GM19324 (cell line): Measurements from ENCODE around the gene RAE1.
A peak's percentile ranks its signal among the peaks of the same experiment; 100 is the strongest.

Experiments
- ATAC-seq: cut with Tn5 transposase; IDR thresholded peaks from one replicate; pipeline ENCODE4 v1.9.1; 2021; ENCODE audit warnings: mild to moderate bottlenecking, moderate library complexity; ENCODE audit not compliant: unreplicated experiment, low FRiP score

The RAE1 gene, protein sequence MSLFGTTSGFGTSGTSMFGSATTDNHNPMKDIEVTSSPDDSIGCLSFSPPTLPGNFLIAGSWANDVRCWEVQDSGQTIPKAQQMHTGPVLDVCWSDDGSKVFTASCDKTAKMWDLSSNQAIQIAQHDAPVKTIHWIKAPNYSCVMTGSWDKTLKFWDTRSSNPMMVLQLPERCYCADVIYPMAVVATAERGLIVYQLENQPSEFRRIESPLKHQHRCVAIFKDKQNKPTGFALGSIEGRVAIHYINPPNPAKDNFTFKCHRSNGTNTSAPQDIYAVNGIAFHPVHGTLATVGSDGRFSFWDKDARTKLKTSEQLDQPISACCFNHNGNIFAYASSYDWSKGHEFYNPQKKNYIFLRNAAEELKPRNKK

DNA sequence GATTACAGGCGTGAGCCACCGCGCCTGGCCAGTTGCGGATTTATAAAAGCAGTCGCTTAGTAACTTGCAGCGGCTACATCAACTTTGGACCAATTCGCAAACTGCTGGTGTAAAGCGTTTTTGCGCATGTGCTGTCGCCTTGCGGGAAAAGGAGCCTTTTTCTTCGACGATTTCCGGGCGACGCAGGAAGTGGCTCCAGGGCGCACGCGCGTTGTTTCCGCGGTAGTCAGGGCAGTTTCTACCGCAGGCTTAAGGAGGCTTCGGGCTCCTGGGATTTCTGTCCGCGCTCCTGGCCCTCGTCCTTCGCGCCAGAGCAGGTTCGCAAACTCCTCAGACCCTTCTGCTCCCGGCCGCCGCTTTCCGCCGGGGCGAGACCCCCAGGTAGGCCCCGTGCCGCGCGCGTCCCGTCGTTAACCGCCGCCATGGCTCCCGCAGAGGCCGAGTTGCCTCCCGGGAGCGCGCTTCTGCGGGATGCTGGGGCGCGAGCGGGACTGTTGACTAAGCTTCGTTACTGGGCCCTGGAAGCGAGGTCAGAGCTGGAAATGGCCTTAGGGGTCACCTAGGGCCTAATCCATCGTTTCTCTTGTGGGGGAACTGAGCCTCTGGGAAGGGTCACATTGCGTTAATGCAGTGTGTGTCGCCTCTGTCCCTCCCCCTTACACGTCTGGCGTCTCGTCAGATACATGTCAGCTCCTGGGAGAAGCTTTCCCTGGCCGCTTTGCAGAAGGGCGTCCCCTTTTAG, at the start of gene RAE1:
Gene RAE1 (plus strand): TSS at position 214 of the 742 bp plus-strand sequence. CDS start 2,784 bp downstream, outside the sequence.
- peak; percentile 80 for ATAC-seq

DNA sequence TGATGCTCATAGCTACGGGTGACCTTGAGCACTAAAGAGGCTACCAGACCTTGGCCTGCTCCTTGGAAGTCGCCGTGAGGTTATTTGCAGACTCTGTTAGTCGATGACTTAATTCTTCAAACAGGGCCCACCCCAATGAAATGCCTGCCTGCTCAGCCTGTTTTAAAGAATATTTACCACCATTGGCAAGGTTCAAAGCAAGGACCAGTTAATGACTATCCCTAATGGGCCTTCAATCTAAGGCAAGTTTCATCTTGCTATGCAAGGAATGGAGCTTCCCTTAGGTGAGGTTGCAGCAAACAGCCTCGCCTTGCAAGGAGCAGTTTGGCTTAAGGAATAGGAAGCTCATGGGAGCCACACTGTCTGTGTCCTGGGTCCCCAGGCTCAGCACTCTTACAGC, 44.3 kb upstream of the RAE1 start:
- ATAC-seq: no peak

DNA sequence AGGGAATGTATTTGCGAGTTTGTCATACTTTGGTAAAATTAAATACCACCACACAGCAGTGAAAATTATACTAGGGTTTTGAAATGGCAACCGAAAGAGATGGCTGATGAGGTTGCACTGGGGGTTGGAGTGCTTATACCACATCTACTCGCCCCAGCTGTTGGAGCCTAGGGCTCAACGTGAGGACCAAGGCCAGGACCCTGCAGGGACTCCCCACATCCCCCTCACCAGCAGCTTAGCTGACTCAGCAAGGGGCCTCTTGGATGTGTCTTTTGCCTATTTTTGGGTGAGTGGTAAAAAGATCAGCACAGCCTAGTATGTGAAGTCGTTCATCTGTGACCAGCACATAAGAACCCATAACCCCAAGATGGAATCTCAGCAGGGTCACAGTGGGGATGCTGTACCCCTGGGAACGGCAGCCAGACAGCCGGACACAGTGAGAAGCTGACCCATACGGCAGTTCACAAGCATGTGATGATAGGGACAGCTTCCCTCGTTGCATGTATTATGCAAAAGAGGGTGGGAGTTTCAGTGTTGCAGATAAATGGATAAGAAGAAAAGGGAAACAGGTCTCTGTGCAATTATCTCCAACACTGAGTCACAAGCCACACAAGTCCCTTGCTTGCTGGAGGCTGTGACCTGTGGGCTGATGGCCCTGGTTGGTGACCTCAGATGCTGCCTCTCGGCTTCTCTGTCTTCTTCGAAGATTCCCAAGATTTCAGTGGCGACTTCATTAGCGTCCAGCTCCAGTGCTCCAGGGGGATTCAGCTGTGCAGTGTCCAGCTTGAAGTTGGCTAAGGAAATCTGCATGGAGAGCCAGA, 42.4 kb upstream of the RAE1 start:
- ATAC-seq: no peak

DNA sequence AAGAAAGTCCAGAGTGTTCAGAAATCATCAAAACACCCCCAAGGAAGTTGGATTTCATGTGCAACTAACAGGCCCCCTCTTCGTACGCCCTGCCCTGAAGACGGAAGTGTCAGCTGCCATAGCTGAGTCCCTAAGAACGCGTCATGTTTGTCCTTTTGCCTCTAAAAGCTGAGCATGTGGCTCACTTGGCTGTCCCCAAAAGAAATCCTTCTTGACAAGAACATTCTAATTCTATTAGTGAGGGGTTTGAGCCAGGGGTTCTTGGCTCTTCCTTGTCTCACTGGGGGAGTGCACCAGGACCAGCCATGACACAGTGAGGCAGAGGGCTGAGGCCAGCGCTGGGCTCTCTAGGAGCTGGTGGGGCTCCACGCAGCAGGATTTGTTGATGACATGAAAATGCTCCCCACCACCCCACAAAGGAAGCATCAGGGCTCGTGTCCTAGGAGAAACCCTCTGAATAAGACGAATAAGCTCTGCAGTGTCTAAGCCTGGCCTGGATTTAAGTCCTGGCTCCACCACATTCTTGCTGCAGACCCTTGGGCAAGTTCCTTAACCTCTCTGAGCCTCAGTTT, 41.4 kb upstream of the RAE1 start:
- no peak for ATAC-seq

DNA sequence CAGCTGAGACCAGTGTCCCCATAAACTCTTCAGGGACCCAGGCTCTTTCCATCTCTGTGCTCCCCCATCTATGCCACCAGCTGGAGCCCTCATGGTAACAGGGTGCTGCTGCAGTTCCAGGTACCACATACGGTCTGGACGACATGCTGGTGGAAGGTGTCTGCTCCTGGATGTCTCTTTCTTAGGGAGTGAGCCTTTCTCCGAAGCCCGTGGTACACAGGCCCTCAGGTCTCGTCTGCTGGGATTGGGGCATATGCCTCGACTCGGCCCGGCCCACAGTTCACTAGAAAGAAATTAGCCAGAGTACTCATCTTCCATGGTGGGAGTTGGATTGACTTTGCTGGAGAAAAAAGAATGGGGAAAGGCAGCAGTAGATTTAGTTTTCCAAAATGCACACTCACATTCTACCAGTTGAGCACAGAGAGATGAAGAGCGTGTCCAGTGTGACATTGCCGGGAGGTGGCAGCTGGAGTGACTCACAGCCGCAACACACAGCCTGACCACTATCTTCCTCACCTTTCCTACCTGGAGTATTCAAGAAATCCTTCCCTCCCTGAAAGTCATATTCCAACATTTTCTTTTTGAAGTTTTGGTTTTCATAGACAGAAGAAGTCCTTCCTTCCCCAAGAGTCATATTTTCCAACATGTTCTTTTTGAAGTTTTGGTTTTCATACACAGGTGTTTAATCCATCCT, 40.1 kb upstream of the RAE1 start:
- ATAC-seq: no peak

DNA sequence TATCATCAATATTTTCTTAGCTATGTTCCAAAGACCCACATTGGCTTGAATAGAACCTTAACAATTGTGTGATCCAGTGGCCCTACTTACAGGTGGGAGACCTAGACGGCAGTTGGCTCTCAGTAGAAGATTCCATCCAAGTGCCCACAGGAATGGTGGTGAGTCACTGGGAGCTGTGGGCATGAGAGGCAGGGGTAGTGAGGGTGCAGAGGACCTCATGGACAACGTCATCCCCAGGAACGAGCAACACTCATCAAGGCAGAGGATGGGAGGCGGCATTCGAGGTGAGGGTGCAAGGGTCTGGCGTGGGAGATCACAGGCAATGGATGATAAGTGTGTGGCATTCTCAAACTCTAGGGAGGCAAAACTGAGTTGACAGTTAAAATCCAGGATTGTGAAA, 38.9 kb upstream of the RAE1 start:
- ATAC-seq: no peak

DNA sequence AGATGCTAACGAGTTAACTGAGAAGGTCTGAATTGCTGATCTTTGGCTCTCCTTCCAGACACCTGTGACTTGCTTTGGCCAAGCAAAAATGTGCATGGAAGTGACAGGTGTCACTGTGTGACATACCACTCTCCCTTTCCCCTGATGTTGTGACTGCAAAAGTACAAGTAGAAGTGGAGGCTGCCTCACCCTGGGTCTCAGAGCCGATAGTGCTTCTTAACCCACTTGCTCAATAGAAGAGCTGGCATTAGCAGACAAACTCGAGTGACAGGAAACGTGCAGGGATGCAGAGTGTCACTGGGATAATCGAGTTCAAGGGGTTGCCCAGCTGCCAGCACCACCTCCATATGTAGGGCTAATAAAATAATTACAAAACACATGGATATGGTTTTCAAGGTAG, 37.8 kb upstream of the RAE1 start:
- no peak for ATAC-seq

DNA sequence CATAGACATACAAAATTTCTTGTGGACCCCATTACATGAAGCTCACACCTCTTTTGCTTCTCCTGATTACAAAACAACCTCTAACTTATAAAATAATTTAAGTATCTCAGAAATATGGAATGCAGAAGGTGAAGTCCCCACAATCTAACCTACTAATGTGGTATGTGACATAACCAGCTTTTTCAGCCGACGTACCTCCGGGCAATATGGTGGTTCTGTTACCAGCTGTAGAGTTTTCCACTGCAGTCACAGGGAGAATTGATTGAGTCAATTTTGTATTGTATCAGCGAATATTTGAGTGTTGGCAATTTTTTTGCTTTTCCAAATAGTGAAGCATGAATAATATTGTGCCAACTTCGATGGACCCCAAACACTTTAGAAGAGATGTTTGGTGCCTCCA, 37.1 kb upstream of the RAE1 start:
- no peak for ATAC-seq

DNA sequence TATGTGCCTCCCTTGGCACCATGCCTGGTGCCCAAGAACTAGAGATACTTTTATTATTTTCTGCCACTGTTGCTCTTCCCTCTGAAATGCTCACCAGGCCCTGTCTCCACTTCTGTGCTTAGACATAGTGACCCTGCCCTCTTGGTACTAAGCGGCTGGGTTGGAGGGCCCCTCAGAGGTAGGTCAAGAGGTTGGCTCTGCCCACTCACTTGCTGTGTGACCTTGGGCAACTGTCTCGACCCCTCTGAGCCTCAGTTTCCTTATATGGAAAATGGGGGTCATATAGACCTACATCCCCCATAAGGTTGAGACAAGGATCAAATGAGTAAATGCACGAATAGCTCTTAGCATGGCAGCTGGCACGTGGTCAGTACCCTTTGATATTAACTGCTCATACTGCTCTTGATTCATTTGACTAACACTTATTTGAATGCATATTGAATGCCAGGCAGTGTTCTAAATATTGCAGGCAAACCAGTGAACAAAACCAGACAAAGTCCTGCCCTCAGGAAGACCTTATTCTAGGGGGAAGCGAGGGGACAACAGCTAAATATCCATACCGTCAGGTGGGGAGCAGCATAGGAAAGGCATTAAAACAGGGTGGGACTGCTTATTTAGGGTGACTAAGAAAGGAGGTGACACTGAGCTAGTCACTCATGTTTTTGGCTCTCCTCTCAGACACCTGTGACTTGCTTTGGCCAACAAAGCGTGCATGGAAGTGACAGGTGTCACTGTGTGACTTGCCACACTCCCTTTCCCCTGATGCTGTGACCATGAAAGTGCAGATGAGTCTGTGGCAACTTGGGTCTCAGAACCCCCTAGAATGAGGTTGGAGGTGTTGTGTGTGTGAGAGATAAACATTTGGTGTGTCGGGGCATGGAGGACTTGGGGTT, 35.7 kb upstream of the RAE1 start:
- ATAC-seq: no peak

DNA sequence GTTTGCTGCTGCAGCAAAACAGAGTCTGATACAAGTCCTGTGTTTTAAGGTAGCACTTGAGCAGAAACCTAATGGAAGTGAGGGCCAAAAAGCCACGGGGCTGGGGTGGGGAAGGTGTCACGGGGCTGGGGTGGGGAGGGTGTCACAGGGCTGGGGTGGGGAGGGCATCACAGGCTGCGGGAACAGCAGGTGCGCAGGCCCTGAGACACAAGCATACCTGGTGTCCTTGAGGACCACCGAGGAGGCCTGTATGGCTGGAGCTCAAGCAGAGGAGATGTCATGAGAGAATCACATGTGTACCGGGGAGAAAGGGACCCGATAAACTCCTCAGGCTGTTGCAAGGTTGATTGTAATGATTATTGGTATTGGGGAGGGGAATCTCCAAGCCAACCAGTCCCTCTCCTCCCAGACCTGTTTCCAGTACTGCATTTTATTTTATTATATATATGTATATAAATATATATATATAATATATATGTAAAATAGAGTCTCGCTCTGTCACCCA, 35.0 kb upstream of the RAE1 start:
- no peak for ATAC-seq

DNA sequence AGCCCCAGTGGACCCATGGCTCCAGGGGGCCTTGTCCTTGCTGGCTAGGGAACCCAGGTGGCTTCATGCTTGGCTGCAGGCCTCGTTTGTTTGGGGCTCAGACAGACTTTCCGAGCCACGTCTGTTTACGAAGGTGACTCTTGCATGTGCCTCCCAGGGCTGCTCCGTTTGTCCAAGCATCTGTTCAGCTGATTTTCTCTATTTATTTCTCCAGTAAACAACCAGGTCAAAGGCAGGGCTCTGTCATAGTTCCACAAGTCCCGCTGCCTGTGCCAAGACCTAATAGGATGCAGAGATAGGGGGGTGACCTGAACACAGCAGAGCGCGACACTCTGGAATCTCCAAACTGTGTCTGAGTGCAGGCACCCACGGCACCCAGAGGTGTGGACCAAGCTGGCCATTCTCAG, 34.3 kb upstream of the RAE1 start:
- ATAC-seq: no peak

DNA sequence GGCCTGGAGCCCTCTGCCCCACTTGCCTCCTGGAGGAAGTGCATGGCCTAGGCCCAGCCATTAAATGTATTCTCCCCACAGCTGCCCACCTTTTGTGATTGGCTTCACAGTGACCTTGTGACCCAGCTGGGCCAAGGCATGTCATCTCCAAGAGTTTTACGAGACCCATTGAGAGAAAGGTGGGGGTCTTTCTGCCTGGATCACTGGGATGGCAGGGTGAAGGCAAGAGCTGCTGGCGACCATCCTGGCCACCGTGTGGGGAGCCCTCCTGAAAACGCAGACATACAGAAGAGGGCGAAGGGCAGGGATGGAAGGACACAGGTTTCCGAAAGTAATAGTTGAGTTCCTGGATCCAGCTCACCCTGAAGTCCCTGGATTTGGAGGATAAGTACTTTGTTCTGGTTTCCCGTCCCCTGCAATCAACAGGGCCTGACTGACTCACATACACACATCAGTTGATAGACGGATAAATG, 33.7 kb upstream of the RAE1 start:
- ATAC-seq: no peak

DNA sequence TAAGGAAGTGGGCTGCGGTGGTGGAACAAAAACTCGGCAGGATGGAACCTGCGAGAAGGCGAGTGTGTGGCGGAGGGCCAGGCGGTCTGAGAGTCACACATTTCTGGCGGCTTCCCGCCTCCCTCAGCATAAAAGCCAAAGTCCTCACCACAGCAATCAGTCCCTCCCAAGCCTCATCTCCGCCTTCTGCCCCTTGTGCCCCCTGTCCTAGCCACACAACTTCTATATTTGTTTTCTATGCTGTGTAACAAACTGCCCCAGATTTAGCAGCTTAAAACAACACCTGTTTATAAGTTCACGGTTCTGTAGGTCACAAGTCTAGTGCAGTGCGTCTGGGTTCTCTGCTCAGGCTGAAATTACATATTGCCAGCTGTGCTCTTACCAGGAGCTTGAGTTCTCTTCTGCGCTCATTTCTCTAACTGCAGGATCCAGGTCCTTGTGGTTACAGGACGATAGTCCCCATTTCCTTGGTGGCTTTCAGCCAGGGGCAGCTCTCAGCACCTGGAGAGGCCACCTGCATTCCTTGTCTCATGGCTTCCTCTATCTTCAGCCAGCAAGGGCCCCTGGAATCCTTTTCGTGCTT, 33.2 kb upstream of the RAE1 start:
- no peak for ATAC-seq

DNA sequence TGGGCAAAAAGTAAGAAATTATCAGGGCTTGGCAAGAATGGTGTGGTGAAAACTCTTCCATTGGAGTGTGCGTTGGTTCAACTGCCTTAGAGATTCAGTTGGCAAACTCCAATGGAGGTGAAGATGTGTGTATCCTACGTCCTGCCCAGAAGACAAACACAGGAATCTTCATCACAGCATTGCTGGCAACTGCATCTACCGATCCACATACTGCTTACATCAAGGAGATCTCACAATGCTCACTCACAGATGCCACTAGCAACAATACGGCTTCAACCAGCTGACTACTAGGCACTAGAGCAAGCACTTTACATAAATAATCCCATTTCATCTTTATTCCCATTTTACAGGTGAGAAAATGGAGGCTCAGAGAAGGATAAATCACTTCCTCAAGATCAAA, 31.5 kb upstream of the RAE1 start:
- no peak for ATAC-seq

DNA sequence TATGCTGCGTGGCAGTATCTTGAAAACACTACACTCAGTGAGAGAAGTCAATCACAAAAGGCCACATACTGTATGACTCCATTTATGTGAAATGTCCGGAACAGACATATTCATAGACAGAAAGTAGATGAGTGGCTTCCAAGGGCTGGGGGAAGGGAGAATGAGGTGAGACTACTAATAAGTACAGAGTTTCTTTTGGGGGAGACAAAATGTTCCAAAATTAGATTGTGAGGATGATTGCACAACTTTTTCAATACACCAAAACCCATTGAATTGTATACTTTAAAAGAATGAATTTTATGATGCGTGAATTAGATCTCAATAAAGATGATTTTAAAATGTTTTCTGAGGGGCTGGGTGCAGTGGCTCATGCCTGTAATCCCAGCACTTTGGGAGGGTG, 30.7 kb upstream of the RAE1 start:
- ATAC-seq: no peak

DNA sequence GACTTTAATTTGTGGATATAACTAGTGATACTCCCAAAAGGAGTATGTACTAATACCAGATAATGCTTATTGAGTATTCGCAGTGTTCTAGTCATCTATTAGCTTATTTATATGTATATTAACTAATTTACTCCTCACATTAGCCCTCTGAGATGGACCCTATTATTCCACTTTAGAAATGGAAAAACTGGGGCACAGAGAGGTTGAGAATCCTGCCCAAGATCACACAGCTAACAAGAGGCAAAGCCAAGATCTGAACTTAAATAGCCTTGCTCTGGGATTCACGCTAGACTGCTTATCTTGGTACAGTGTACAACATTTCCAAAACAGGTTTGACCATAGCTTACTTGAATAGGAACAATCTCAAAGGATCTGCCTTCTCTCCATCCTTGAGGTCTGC, 29.9 kb upstream of the RAE1 start:
- no peak for ATAC-seq

DNA sequence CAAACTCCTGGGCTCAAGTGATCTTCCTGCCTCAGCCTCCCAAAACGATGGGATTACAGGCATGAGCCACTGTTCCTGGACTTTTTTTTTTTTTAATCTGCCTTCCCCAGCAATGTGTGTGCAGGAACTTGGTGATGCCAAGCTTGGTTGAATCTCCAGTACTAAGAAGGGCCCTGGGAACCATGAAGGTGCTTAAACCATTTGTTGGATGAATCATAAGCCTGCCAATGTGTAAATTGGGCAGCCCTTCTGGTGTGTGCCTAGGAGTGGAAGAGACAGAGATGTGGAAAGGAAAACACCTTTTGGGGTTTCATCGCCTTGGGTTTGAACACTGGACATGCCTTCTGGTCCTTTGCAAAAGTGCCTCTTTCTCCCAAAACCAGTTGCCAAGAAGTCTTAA, 28.6 kb upstream of the RAE1 start:
- ATAC-seq: no peak

DNA sequence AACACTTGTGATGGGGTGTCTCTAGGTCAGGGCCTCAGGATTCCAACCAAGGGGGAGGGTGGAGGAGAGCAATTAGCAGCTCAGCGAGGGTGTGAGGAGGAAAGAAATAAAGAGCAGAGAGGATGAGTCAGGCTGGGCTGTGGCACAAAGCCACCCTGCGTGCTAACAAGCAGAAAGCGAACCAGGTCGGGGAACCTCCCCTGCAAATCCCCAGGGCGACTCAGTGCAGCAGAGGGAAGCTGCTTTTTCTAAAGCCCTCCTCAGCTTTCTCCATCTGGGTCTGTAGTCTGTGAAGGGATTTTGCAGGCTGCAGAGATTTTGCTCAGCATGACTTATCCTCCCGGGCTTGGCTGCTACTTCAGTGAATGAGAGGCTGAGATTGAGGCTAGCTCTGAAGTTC, 28.0 kb upstream of the RAE1 start:
- no peak for ATAC-seq
